SK-N-MC (cell line): ENCODE measurements around the gene RORC.

Experiments used
- EZH2 ChIP-seq: fragments of 200-600 bp; sonication (generic); IDR thresholded peaks from one replicate; pipeline ENCODE4 v1.6.1; 2017; ENCODE audit warnings: antibody characterized with exemption
- FOXP2 ChIP-seq: optimal IDR thresholded peaks from 2 replicates; pipeline ENCODE3; 2011; ENCODE audit warnings: mild to moderate bottlenecking, moderate library complexity; ENCODE audit not compliant: insufficient read depth; ENCODE audit errors: extremely low read length, control extremely low read depth
- POLR2AphosphoS5 ChIP-seq: IDR thresholded peaks from 2 replicates; pipeline ENCODE4 v1.6.1; 2012; ENCODE audit warnings: mild to moderate bottlenecking, low read depth, low read length, borderline replicate concordance

- TF ChIP-seq POLR2AphosphoS5 (no peak), EZH2 (no peak), FOXP2 (no peak)
These were observed 11.5 kb downstream of the RORC start for GRCh38 chr1:151819976-151820623.
